HG02642 (cell line): ENCODE data around the gene C10orf143.

Experiments used
- ATAC-seq: cut with Tn5 transposase; IDR thresholded peaks from one replicate; pipeline ENCODE4 v1.9.1; 2021; ENCODE audit warnings: mild to moderate bottlenecking; ENCODE audit not compliant: unreplicated experiment, poor library complexity

The C10orf143 gene

GRCh38 chr10:130062201-130062600 lies 48.4 kb downstream of the C10orf143 start:
- no peak for ATAC-seq

- ATAC-seq = no peak
Measured at GRCh38 chr10:130061760-130062159, 48.9 kb downstream of the C10orf143 start.

GRCh38 chr10:130054021-130054420 lies 56.6 kb downstream of the C10orf143 start:
- no peak for ATAC-seq

GRCh38 chr10:130053561-130053960 lies 57.1 kb downstream of the C10orf143 start:
- ATAC-seq = no peak

- no peak for ATAC-seq
Measured at GRCh38 chr10:130052193-130052592, 58.4 kb downstream of the C10orf143 start.

GRCh38 chr10:130050721-130051120 lies 59.9 kb downstream of the C10orf143 start:
- no peak for ATAC-seq

- no peak for ATAC-seq
Measured at GRCh38 chr10:130049987-130050386, 60.6 kb downstream of the C10orf143 start.

- ATAC-seq = no peak
Measured at GRCh38 chr10:130049244-130049643, 61.4 kb downstream of the C10orf143 start.

GRCh38 chr10:130048081-130048480 lies 62.5 kb downstream of the C10orf143 start:
- ATAC-seq = no peak

- ATAC-seq = no peak
Measured at GRCh38 chr10:130047336-130047735, 63.3 kb downstream of the C10orf143 start.

GRCh38 chr10:130046591-130046990 lies 64.0 kb downstream of the C10orf143 start:
- no peak for ATAC-seq

- ATAC-seq = no peak
Measured at GRCh38 chr10:130045801-130046321, 64.8 kb downstream of the C10orf143 start.

- ATAC-seq = no peak
Measured at GRCh38 chr10:130045091-130045652, 65.5 kb downstream of the C10orf143 start.

- ATAC-seq = no peak
Measured at GRCh38 chr10:130044067-130045061, 66.3 kb downstream of the C10orf143 start.

GRCh38 chr10:130043491-130043890 lies 67.1 kb downstream of the C10orf143 start:
- no peak for ATAC-seq

- no peak for ATAC-seq
Measured at GRCh38 chr10:130042381-130042780, 68.2 kb downstream of the C10orf143 start.

- no peak for ATAC-seq
Measured at GRCh38 chr10:130041451-130042371, 68.9 kb downstream of the C10orf143 start.

- ATAC-seq = no peak
Measured at GRCh38 chr10:130040817-130041330, 69.8 kb downstream of the C10orf143 start.

- no peak for ATAC-seq
Measured at GRCh38 chr10:130040351-130040750, 70.3 kb downstream of the C10orf143 start.

- ATAC-seq = no peak
Measured at GRCh38 chr10:130039141-130039540, 71.5 kb downstream of the C10orf143 start.
